GM12873 (cell line): ENCODE data around the gene RADX.

Experiments
- CTCF ChIP-seq: IDR thresholded peaks from 2 replicates; pipeline ENCODE4 v1.5.1; 2012; ENCODE audit warnings: low read depth, mild to moderate bottlenecking, moderate library complexity, low read length, control low read depth; ENCODE audit not compliant: insufficient read depth; ENCODE audit errors: missing control alignments

RADX gene

GRCh38 chrX:106611679-106612392 is at the start of gene RADX:
Gene RADX, plus strand, starts transcription at chrX:106611978. Its CDS starts 103 bp downstream, at chrX:106612081.
- no peak for TF ChIP-seq CTCF

- no peak for TF ChIP-seq CTCF
Measured at GRCh38 chrX:106564986-106565385, 46.8 kb upstream of the RADX start.

GRCh38 chrX:106566362-106566761 is 45.4 kb upstream of the RADX start:
- TF ChIP-seq CTCF, result no peak

- no peak for TF ChIP-seq CTCF
Measured at GRCh38 chrX:106581856-106582255, 29.9 kb upstream of the RADX start.

GRCh38 chrX:106585478-106585877 is 26.3 kb upstream of the RADX start:
- TF ChIP-seq CTCF, result no peak

GRCh38 chrX:106588801-106589200 is 23.0 kb upstream of the RADX start:
- no peak for TF ChIP-seq CTCF

GRCh38 chrX:106599411-106599810 is 12.4 kb upstream of the RADX start:
- TF ChIP-seq CTCF, result no peak
